Ovary (tissue), 9 donors: ENCODE results near the gene GPR83. TPM values are rescaled to one million over a fixed set of nuclear protein-coding genes. Genes with fewer than 3 reads are reported as not detected.

ENCODE experiments used
- DNase-seq, 5 donors: peaks; one replicate each; pipeline ENCODE4 v3.0.0-alpha.2; 2019 to 2020
- H3K27ac ChIP-seq, 2 donors: fragments of 200-600 bp; one replicate each; pipeline versions ENCODE4 v1.5.1 to v1.8.0; 2019 to 2022
- H3K27me3 ChIP-seq: fragments of 200-600 bp; one replicate; pipeline ENCODE4 v1.8.0; 2022
- H3K36me3 ChIP-seq: fragments of 200-600 bp; sonication (generic); one replicate; pipeline ENCODE4 v1.5.1; 2019
- H3K4me1 ChIP-seq: one replicate; pipeline ENCODE4 v1.8.1; 2013; ENCODE audit warnings: mild to moderate bottlenecking, moderate library complexity; ENCODE audit not compliant: insufficient read depth
- H3K4me3 ChIP-seq: fragments of 200-600 bp; sonication (generic); one replicate; pipeline ENCODE4 v1.5.1; 2017
- H3K9me3 ChIP-seq, 2 donors: fragments of 200-600 bp in 1 of 2; sonication (generic) in 1 of 2; one replicate each; pipeline versions ENCODE4 v1.5.1 to v1.8.1; 2013 to 2019; ENCODE audit warnings: mild to moderate bottlenecking in 1 of 2, moderate library complexity in 1 of 2
- CTCF ChIP-seq, 3 donors: fragments of 450-650 bp in 2 of 3; fragments of 200-600 bp in 1 of 3; IDR thresholded peaks; one replicate each; pipeline versions ENCODE4 v1.5.1 to v1.8.0; 2016 to 2022; ENCODE audit warnings: antibody characterized with exemption in 3 of 3, mild to moderate bottlenecking in 1 of 3
- EP300 ChIP-seq: sonication (generic); formaldehyde crosslinking; IDR thresholded peaks from one replicate; pipeline ENCODE4 v1.6.1; 2017; ENCODE audit warnings: antibody characterized with exemption
- POLR2A ChIP-seq: fragments of 450-650 bp; IDR thresholded peaks from one replicate; pipeline ENCODE4 v1.6.1; 2017; ENCODE audit warnings: antibody characterized with exemption, mild to moderate bottlenecking, moderate library complexity
- WGBS, 3 donors: extraction: QIAGEN DNeasy Blood & Tissue Kit in 1 of 3; methylation state at CpG; one replicate each; pipeline versions ENCODE4 v1.1.5 to v1.1.7; 2013 to 2017; 5-methylcytosine and 5-hydroxymethylcytosine counted together
- intact Hi-C, 4 donors: fragments of 100-400 bp; cut with DNase I; formaldehyde crosslinking; loops; one replicate each; pipeline versions ENCODE4 v1.11.0 to v1.15.1; 2022 to 2023
- polyA plus RNA-seq, 2 donors: library from polyadenylated mRNA; stranded (reverse); fragments of 200-250 nt in 1 of 2; fragments of 350-450 nt in 1 of 2; fragmentation: Illumina TruSeq in 1 of 2; extraction: RNeasy Lipid Tissue Mini Kit (QIAGEN cat#74804) in 1 of 2; gene quantifications; one replicate each; pipeline ENCODE4 v1.2.3, GENCODE V29; 2013 to 2014
- total RNA-seq, 7 donors: library from RNA; depleted of rRNA in 2 of 7; stranded (reverse); fragments of >200 nt in 2 of 7; fragmentation: NEBNext Ultra II Directional in 3 of 7; extraction: Animal tissue kit (Norgen Biotek cat#: 25700) in 3 of 7; gene quantifications; one replicate each; pipeline versions ENCODE4 v1.1.0 to v1.2.4, GENCODE V29; 2016 to 2023
- donor health status: DM: no; HTN: no; CAD: no; lungs with moderate emphysema.
- donor health status: DM: no; HTN: no; CAD: no.
- donor health status: Bipolar disorder and iron deficiency.
- donor health status: DM: yes; HTN: yes; CAD: no.
- donor health status: DM: no; HTN: no; CAD: no.
- donor health status: DM: yes; HTN: yes; CAD: no.

GPR83 gene
- total and polyA plus RNA-seq, 9 donors: under 0.01 to 0.28 (median 0.12) TPM; not detected in 4

DNA sequence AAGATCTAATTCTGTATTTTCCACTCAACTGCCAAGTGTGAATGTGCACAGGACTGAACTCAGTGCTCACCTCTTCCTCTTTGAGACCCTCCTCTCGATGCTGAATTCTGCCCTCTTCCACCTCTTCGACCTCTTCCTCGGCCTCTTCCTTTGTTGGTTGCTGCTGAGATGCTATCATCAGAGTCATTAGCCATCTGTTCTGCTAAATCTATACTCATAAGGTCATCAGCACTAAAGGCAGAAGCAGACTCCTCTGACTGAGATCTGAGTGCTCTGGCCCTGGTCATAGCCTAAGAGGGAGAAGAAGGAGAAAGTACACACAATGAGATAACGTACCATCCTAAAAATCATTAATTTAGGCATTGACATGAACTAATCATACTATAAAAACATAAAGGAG lies 45.9 kb upstream of the GPR83 start:
- no peaks in the 10 kb centered on the region for H3K9me3 ChIP-seq
- H3K4me1 ChIP-seq: no peaks in the 10 kb centered on the region
- no peak overlapping the region for H3K27ac ChIP-seq
- WGBS, 3 donors: 87 to 89% (median 87%) methylated on average over 4 of the region's 4 CpGs
- no peak for TF ChIP-seq EP300
- TF ChIP-seq POLR2A: no peak
- no peak for TF ChIP-seq CTCF (IDR thresholded peaks at IDR 0.05)
- intact Hi-C loops: no loop called here
- H3K27me3 ChIP-seq: no peaks in the 10 kb centered on the region
- H3K4me3 ChIP-seq: no peak overlapping the region
- DNase-seq: no peak
- no peaks in the 10 kb centered on the region for H3K36me3 ChIP-seq

- no peak overlapping the region for H3K4me3 ChIP-seq
- H3K9me3 ChIP-seq: no peaks in the 10 kb centered on the region
- intact Hi-C loops: no loop called here
- DNase-seq: no peak
- H3K4me1 ChIP-seq: no peaks in the 10 kb centered on the region
- TF ChIP-seq CTCF (IDR thresholded peaks at IDR 0.05) (no peak), POLR2A (no peak), EP300 (no peak)
- H3K27ac ChIP-seq: no peak overlapping the region
- 85 to 96% (median 93%) methylated on average over 1 of the region's 1 CpG for WGBS, 3 donors
- no peaks in the 10 kb centered on the region for H3K27me3 ChIP-seq
- no peaks in the 10 kb centered on the region for H3K36me3 ChIP-seq
Measured at GRCh38 chr11:94445641-94446040, 44.4 kb upstream of the GPR83 start.

- H3K27me3 ChIP-seq: no peaks in the 10 kb centered on the region
- 41 to 75% (median 71%) methylated on average over 1 of the region's 1 CpG for WGBS, 3 donors
- TF ChIP-seq EP300: no peak
- no peak for TF ChIP-seq CTCF (IDR thresholded peaks at IDR 0.05)
- TF ChIP-seq POLR2A: no peak
- intact Hi-C loops: no loop called here
- H3K9me3 ChIP-seq: no peaks in the 10 kb centered on the region
- no peak overlapping the region for H3K4me3 ChIP-seq
- H3K27ac ChIP-seq: no peak overlapping the region
- no peak for DNase-seq
- H3K4me1 ChIP-seq: no peaks in the 10 kb centered on the region
- no peaks in the 10 kb centered on the region for H3K36me3 ChIP-seq
Measured at GRCh38 chr11:94433049-94433448, 31.8 kb upstream of the GPR83 start.

DNA sequence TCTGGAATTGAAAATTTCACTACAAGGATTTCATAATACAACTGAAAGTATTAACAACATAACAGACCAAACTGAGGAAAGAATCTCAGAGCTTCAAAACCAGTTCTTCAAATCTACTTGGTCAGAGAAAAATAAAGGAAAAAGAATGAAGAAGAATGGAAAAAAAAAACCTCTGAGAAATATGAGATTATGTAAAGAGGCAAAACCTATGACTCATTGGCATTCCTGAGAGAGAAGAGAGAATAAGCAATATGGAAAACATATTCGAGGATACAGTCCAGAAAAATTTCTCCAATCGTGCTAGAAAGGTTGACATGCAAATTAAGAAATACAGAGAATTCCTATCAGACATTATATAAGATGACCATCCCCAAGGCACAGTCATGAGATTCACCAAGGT lies 23.4 kb upstream of the GPR83 start:
- Histone ChIP-seq H3K27ac (no peak overlapping the region), H3K4me1 (no peaks in the 10 kb centered on the region), H3K36me3 (no peaks in the 10 kb centered on the region), H3K9me3 (no peaks in the 10 kb centered on the region), H3K27me3 (no peaks in the 10 kb centered on the region), H3K4me3 (no peak overlapping the region)
- intact Hi-C loops: no loop called here
- TF ChIP-seq EP300: no peak
- no peak for TF ChIP-seq CTCF (IDR thresholded peaks at IDR 0.05)
- no peak for TF ChIP-seq POLR2A
- 78 to 87% (median 83%) methylated on average over 2 of the region's 2 CpGs for WGBS, 3 donors
- no peak for DNase-seq

DNA sequence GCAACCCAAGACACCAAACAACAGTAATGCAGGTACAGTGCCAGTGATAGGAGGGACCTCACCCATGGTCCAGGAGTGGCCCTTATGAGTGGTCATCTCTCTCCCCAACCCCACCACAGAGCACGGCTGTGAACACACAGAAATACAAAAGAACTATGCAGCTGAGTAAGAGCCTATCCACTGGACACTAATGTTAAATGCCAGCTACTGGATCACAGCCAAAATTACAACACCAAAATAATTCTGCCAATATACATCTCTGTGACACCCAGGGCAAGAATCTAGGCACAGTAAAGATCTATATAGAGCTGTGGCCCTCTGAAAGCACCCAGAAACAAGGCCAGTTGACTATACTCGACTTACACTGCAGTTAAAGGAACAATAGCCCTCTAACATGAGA lies 22.8 kb upstream of the GPR83 start:
- WGBS, 3 donors: 58 to 95% (median 78%) methylated on average over 2 of the region's 2 CpGs
- no peaks in the 10 kb centered on the region for H3K27me3 ChIP-seq
- H3K9me3 ChIP-seq: no peaks in the 10 kb centered on the region
- DNase-seq: no peak
- TF ChIP-seq CTCF (IDR thresholded peaks at IDR 0.05) (no peak), EP300 (no peak), POLR2A (no peak)
- no peak overlapping the region for H3K27ac ChIP-seq
- H3K4me1 ChIP-seq: no peaks in the 10 kb centered on the region
- intact Hi-C loops: no loop called here
- no peaks in the 10 kb centered on the region for H3K36me3 ChIP-seq
- H3K4me3 ChIP-seq: no peak overlapping the region
